T-helper 1 cell treated with Interleukin-12 subunit alpha and Interleukin-12 subunit beta and Interleukin-4 antibody, amounts not matched to agents 30 ng/mL and 1 ng/mL, for 36 hours (primary cell): ENCODE measurements around the gene GABBR1. TPM values are rescaled to one million over a fixed set of nuclear protein-coding genes. Genes with fewer than 3 reads are reported as not detected.

Experiments
- intact Hi-C: fragments of 100-400 bp; cut with micrococcal nuclease; formaldehyde crosslinking; loops from one replicate; pipeline ENCODE4 v1.15.1; 2024
- total RNA-seq: library from RNA; stranded (reverse); gene quantifications from 2 replicates; pipeline ENCODE4 v1.2.3, GENCODE V29; 2022

The GABBR1 gene
- total RNA-seq, 1 donor from 2014 or later: 28.1 TPM

GRCh38 chr6:29625337-29625930 is 7.5 kb downstream of the GABBR1 start:
- intact Hi-C loops: no loop called here

- intact Hi-C loops: no loop called here
These were observed 8.4 kb downstream of the GABBR1 start for GRCh38 chr6:29624520-29624961.

DNA sequence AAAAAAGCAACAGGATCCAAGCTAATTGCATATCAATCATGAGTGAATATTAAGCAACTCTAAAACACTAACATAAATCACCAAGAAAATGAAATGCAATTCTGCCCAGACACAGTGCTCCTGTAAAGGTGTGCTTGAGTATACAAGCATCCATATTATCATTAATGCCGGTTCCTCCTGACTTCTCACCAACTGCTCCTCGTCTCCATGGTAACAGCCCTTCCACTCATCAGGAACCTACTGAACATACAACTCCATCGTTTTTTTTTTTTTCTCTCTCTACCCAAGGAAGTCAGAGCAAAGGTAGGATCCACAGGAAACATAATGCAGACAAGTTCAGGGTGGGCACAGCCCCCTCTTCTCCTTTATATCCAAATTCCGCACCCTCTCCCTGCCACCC is 12.4 kb downstream of the GABBR1 start:
- intact Hi-C loops: no loop called here

- intact Hi-C loops: no loop called here
These were observed 13.3 kb downstream of the GABBR1 start for GRCh38 chr6:29619578-29620160.

GRCh38 chr6:29617782-29618554 is 15.0 kb downstream of the GABBR1 start:
- intact Hi-C loops: no loop called here

GRCh38 chr6:29611426-29611825 is 21.6 kb downstream of the GABBR1 start:
- intact Hi-C loops: no loop called here

GRCh38 chr6:29610540-29610939 is 22.4 kb downstream of the GABBR1 start:
- intact Hi-C loops: no loop called here

DNA sequence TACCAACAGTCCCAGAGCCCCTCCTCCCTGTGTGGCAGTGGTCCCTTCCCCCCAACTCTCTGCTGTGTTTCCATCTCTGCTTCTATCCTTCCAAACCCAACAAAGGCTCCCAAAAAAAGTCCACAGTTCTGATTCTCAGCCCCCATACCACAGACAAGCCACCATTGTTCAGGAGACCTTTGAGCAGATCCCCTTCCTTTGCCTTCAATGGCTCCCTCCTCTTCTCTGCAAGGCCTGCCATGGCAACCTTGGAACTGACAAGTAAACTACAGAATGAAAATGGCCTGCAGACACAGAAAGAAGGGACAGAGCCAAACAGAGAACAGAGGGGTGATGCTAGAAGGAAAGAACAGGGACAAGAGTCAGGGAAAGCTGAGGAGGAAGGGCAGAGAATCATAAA is 24.9 kb downstream of the GABBR1 start:
- intact Hi-C loops: no loop called here

DNA sequence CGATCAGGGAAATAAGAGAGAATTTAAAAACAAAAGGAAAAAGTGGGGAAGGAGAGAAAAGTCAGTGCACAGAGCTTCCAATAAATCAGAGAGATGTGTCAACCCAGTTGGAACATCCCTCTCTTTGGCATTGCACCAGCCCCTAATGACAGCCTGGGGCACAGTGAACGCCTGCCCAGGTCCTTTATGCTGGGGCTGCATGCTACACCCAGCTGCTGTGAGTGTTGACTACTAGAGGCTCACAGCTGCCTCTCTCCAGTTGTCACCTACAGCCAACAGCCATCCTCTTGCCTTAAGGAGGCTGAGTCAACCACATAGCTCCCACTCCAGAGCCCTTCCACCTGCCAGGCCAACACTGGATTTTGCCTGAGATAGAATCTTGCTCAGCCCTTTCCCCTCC is 29.1 kb downstream of the GABBR1 start:
- intact Hi-C loops: no loop called here

GRCh38 chr6:29603456-29603855 is 29.5 kb downstream of the GABBR1 start:
- intact Hi-C loops: no loop called here

- intact Hi-C loops: no loop called here
These were observed 30.2 kb downstream of the GABBR1 start for GRCh38 chr6:29602564-29603361.

DNA sequence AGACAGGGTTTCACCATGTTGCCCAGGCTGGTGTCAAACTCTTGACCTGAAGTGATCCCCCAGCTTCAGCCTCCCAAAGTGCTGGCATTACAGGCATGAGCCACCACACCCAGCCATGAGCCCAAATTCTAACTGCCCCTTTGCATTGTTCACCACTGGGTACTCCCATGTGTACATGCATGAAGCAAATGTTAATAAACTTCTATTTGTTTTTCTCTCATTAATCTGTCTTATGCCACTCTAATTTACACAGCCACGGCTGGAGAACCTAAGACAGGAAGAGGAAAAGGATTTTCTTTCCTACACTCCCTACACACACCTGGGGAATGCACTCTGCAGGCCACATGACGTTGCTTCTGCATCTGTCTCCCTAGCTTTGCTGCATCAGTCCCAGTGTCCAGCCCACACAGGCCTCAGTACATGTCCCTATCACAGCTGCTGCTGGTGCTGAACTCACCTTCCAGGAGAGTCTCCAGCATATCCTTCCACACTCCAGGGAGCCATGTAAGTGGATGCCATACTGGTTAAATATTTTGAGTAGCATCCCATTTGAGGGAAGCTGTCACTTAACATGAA is 34.7 kb downstream of the GABBR1 start:
- intact Hi-C loops: no loop called here

- intact Hi-C loops: no loop called here
These were observed 35.8 kb downstream of the GABBR1 start for GRCh38 chr6:29597184-29597583.

DNA sequence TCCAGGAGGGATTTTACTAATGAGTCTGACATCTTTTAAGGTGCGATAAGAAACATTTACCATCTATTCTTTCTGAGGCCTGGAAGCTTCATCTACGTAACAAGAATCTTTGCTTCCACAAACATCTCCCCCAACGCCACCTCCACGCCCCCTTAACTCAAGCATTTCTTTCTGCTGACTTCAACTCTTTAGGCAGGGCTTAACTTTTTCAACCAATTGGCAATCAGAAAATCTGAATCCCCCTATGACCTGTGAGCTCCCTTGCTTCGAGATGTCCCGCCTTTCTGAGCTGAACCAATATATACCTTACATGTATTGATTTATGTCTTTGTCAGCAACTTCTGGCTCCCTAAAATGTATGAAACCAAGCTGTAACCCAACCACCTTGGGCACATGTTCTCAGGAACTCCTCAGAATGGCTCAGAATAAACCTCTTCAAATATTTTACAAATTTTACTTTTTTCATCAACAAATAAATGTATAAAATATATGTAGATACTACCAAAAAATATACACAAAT is 36.5 kb downstream of the GABBR1 start:
- intact Hi-C loops: no loop called here

- intact Hi-C loops: loop anchor here (5.0 kb wide), 1 partner anchor 231 kb away; no protein-coding TSS in a partner anchor
These were observed 39.7 kb downstream of the GABBR1 start for GRCh38 chr6:29593199-29593855.

GRCh38 chr6:29591677-29592076 is 41.3 kb downstream of the GABBR1 start:
- intact Hi-C loops: loop anchor here (5.0 kb wide), 1 partner anchor 229 kb away; no protein-coding TSS in a partner anchor

DNA sequence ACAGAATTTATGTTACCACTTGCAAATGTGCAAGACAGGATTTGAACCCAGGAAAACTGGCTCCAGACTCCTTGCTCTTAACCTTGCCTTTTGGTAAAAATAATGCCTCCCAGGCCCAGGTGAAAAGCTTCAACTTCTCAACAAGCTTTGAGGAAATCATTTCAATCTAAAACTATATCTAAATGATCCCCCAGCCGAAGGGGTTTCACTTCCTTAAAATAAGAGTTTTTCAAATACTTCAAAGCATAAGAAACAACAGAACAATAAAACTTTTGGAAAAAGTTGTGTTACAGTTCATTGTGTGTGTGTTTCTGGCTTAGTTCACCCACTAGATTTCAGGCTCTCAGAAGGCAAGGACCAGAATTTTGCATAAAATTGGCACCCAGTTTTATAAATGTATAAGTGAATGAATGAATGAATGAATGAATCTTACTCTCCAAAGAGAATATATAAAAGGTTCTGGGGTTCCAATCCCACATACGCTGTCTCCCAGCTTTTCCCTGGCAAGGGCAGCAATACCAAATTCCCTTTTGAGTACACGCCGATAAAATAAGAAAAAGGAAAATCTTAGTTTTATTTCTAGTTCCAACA is 42.7 kb downstream of the GABBR1 start:
- intact Hi-C loops: loop anchor here (5.0 kb wide), 1 partner anchor 228 kb away; no protein-coding TSS in a partner anchor

- intact Hi-C loops: loop anchor here (1.0 to 5.0 kb wide), 2 partner anchors 227 to 573 kb away; no protein-coding TSS in a partner anchor
These were observed 43.4 kb downstream of the GABBR1 start for GRCh38 chr6:29589423-29590048.

GRCh38 chr6:29584821-29585220 is 48.2 kb downstream of the GABBR1 start, which contains the start of gene OR2H2:
TSS of gene OR2H2 (plus strand) at chr6:29585121. CDS start at chr6:29587945, 2,824 bp downstream.
- intact Hi-C loops: no loop called here
